ENCODE data around the gene WFDC6.

DNA sequence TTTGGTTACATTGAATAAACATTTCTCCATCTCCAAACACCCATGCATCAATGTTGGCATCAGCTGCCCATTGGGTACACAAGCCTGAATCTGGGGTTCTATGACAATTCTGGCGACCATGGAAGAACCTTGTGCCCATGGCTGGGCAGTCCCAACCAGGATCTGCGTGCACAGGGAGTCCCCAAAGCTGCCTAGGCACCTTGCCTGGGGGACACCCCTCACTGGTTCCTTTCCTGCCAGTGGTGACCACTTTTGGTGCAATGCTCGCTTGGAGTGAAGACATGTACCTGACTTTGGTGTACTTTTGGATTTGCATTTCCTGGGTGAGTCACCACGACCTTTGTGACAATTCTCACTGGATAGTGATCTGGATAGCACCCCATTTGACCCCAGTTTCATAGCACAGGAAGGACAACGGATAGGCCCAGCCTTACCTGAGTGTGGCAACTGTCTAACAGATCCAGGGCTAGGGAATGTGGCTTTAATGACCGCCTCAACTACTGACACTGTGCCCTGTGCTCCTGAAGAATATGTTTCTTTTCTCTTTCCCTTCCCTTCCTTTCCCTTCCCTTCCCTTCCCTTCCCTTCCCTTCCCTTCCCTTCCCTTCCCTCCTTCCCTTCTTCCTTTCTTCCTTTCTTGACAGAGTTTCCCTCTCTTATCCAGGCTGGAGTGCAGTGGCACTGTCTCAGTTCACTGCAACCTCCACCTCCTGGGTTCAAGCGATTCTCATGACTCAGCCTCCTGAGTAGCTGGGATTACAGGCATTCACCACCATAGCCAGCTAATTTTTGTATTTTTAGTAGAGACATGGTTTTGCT lies 31.0 kb downstream of the WFDC6 start:
- TF ChIP-seq EZH2 (IDR thresholded peaks at IDR 0.05; ENCODE audit: borderline replicate concordance, insufficient read depth, low read depth, low read length, poor library complexity, severe bottlenecking): no peak
- TF ChIP-seq, protein P1, sequence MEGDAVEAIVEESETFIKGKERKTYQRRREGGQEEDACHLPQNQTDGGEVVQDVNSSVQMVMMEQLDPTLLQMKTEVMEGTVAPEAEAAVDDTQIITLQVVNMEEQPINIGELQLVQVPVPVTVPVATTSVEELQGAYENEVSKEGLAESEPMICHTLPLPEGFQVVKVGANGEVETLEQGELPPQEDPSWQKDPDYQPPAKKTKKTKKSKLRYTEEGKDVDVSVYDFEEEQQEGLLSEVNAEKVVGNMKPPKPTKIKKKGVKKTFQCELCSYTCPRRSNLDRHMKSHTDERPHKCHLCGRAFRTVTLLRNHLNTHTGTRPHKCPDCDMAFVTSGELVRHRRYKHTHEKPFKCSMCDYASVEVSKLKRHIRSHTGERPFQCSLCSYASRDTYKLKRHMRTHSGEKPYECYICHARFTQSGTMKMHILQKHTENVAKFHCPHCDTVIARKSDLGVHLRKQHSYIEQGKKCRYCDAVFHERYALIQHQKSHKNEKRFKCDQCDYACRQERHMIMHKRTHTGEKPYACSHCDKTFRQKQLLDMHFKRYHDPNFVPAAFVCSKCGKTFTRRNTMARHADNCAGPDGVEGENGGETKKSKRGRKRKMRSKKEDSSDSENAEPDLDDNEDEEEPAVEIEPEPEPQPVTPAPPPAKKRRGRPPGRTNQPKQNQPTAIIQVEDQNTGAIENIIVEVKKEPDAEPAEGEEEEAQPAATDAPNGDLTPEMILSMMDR (IDR thresholded peaks at IDR 0.05): no peak

All from B cell (primary cell).